Measurements from ENCODE around the gene LGALS3BP. TPM values are rescaled to one million over a fixed set of nuclear protein-coding genes. Genes with fewer than 3 reads are reported as not detected.

Gene LGALS3BP
- total RNA-seq, 1 experiment from 2014 or later = 389 TPM

- Histone ChIP-seq H2AFZ (ENCODE audit: low read depth, low read length, poor library complexity, severe bottlenecking) (no peak overlapping the region), H3K9me2 (ENCODE audit: insufficient read depth) (no peaks in the 10 kb centered on the region), H3K4me1 (ENCODE audit: control insufficient read depth in 1 of 2, insufficient read depth in 2 of 2, low read length in 2 of 2) (peaks cover 30 to 69% of the 10 kb centered on the region in 2 experiments), H3K27me3 (ENCODE audit: insufficient read depth, low read length) (no peaks in the 10 kb centered on the region), H3K4me2 (ENCODE audit: low read length) (peak overlapping the region; percentile 34), H3K27ac (ENCODE audit: low read depth, low read length) (no peak overlapping the region), H3K79me2 (ENCODE audit: insufficient read depth, low read length) (no peaks in the 10 kb centered on the region), H3K4me3 (replicated peaks in 1 of 2; ENCODE audit: low read depth in 1 of 2, low read length in 2 of 2) (no peak overlapping the region), H3K36me3 (ENCODE audit: control insufficient read depth in 1 of 2, insufficient read depth in 2 of 2, low read length in 2 of 2) (no peaks in the 10 kb centered on the region), H3K9ac (ENCODE audit: low read length) (no peak overlapping the region), H4K20me1 (ENCODE audit: insufficient read depth) (no peaks in the 10 kb centered on the region), H3K9me3 (ENCODE audit: control insufficient read depth in 1 of 2, insufficient read depth in 1 of 2, low read depth in 1 of 2, low read length in 2 of 2) (no peaks in the 10 kb centered on the region)
- no TSS peak for BruUV-seq (replicated peaks)
- TF ChIP-seq TCF7L2 (IDR thresholded peaks at IDR 0.05; ENCODE audit: borderline replicate concordance, extremely low read depth, insufficient read depth, insufficient read length) (no peak), EZH2phosphoT487 (IDR thresholded peaks at IDR 0.05; ENCODE audit: borderline replicate concordance) (no peak), POLR2A (IDR thresholded peaks at IDR 0.05; ENCODE audit: borderline replicate concordance, extremely low read depth, insufficient read depth, insufficient read length) (no peak), POLR2AphosphoS5 (IDR thresholded peaks at IDR 0.05; ENCODE audit: low read depth, low read length) (no peak), MAX (IDR thresholded peaks at IDR 0.05) (peak; percentile 47; the same call in 1 of the 2 replicates)
- ATAC-seq (no peak; the same call in 1 of the 2 replicates), DNase-seq (ENCODE audit: low read depth, low spot score) (no peak)
- POLR2A ChIA-PET = interaction anchor here (1.0 kb wide), 1 partner anchor 14 kb away, joined by 3 read pairs; no protein-coding TSS in a partner anchor
- intact Hi-C loops (cut with micrococcal nuclease) = no loop called here
- CTCF ChIA-PET = no interaction called here
- RAD21 ChIA-PET (ENCODE audit: low non-redundant PET in 1 of 2, low total read pairs in 2 of 2, uncharacterized antibody in 2 of 2, unreplicated experiment in 2 of 2) = no interaction called here
Measured at GRCh38 chr17:78929908-78930775, 49.6 kb downstream of the LGALS3BP start.
